Caco-2 (cell line): Measurements from ENCODE around the gene BRD1. TPM values are rescaled to one million over a fixed set of nuclear protein-coding genes. Genes with fewer than 3 reads are reported as not detected.

Source experiments
- BruUV-seq: library from RNA; stranded (reverse); fragments of 400-500 nt; replicated peaks from 2 replicates; lab custom pipeline; 2021; lab: Mats Ljungman, UMichigan
- CTCF ChIA-PET: fragments of 300-600 bp; sonication (Branson Sonifier 250); formaldehyde crosslinking; loops from one replicate; lab custom pipeline; 2022; ENCODE audit warnings: antibody characterized with exemption; lab: Charles Lee
- POLR2A ChIA-PET: fragments of 300-600 bp; sonication (Branson Sonifier 250); formaldehyde crosslinking; loops from one replicate; lab custom pipeline; 2022; ENCODE audit warnings: antibody characterized with exemption; lab: Charles Lee
- DNase-seq, 2 experiments: peaks; one replicate each; pipeline versions ENCODE4 v3.0.0 to v3.0.0-alpha.2; 2020 to 2022
- H3K27me3 ChIP-seq: replicated peaks from 2 replicates; pipeline ENCODE4 v1.6.0; 2011; ENCODE audit warnings: low read length; ENCODE audit not compliant: control insufficient read depth, insufficient read depth
- H3K36me3 ChIP-seq: 2 replicates; pipeline ENCODE4 v1.5.1; 2011; ENCODE audit warnings: low read length; ENCODE audit not compliant: control insufficient read depth, insufficient read depth
- H3K4me1 ChIP-seq: fragments of 250-450 bp; sonication (Bioruptor Pico); 2 replicates; pipeline ENCODE4 v1.5.1; 2020; ENCODE audit warnings: mild to moderate bottlenecking
- H3K4me3 ChIP-seq: 2 replicates; pipeline ENCODE4 v1.5.1; 2011; ENCODE audit warnings: low read depth, mild to moderate bottlenecking, control low read depth, low read length
- H3K9me3 ChIP-seq: fragments of 250-450 bp; sonication (Bioruptor Pico); 2 replicates; pipeline ENCODE4 v1.5.1; 2020; ENCODE audit warnings: mild to moderate bottlenecking, moderate library complexity
- H3K27ac Mint-ChIP-seq: one replicate; pipeline ENCODE4 v1.8.0; 2022; ENCODE audit warnings: mixed read lengths; ENCODE audit not compliant: unreplicated experiment
- H3K27me3 Mint-ChIP-seq: one replicate; pipeline ENCODE4 v1.8.0; 2022; ENCODE audit warnings: mixed read lengths; ENCODE audit not compliant: insufficient read depth, unreplicated experiment
- H3K36me3 Mint-ChIP-seq: one replicate; pipeline ENCODE4 v1.8.0; 2022; ENCODE audit warnings: mild to moderate bottlenecking, mixed read lengths; ENCODE audit not compliant: insufficient read depth, unreplicated experiment
- H3K4me1 Mint-ChIP-seq: one replicate; pipeline ENCODE4 v1.8.0; 2022; ENCODE audit warnings: low read depth, mixed read lengths; ENCODE audit not compliant: unreplicated experiment
- H3K4me3 Mint-ChIP-seq: one replicate; pipeline ENCODE4 v1.8.0; 2022; ENCODE audit warnings: mild to moderate bottlenecking, moderate library complexity, mixed read lengths; ENCODE audit not compliant: unreplicated experiment
- H3K9me3 Mint-ChIP-seq: one replicate; pipeline ENCODE4 v1.8.0; 2022; ENCODE audit warnings: mixed read lengths; ENCODE audit not compliant: unreplicated experiment
- CTCF ChIP-seq, 2 experiments: fragments of 200-600 bp in 1 of 2; IDR thresholded peaks; 1 replicate in 1 of 2; 2 replicates in 1 of 2; pipeline versions ENCODE4 v1.5.1 to v1.8.0; 2011 to 2022; ENCODE audit warnings: antibody characterized with exemption in 1 of 2, control low read depth in 1 of 2, inconsistent platforms in 1 of 2, low read depth in 1 of 2, low read length in 1 of 2, mild to moderate bottlenecking in 1 of 2, moderate library complexity in 1 of 2; ENCODE audit not compliant: insufficient read depth in 1 of 2, severe bottlenecking in 1 of 2, unreplicated experiment in 1 of 2
- intact Hi-C: fragments of 100-400 bp; cut with micrococcal nuclease; formaldehyde crosslinking; loops from one replicate; pipeline ENCODE4 v1.10.0; 2022; ENCODE audit not compliant: unreplicated experiment
- total RNA-seq: library from RNA; stranded (reverse); gene quantifications from 2 replicates; pipeline ENCODE4 v1.2.3, GENCODE V29; 2022

BRD1 gene
- total RNA-seq, 1 experiment from 2014 or later: 46.9 TPM

- peaks cover 3% of the 10 kb centered on the region; the same call in 1 of the 2 replicates for H3K4me1 ChIP-seq
- H3K4me3 Mint-ChIP-seq: no peak overlapping the region
- no peaks in the 10 kb centered on the region for H3K36me3 ChIP-seq
- H3K9me3 Mint-ChIP-seq: no peaks in the 10 kb centered on the region
- no peak for TF ChIP-seq CTCF (IDR thresholded peaks at IDR 0.05; ENCODE audit: insufficient read depth in 1 of 2, low read depth in 1 of 2, low read length in 1 of 2, severe bottlenecking in 1 of 2, unreplicated experiment in 1 of 2)
- no peak for DNase-seq
- H3K4me3 ChIP-seq: no peak overlapping the region
- ChIA-PET CTCF (no interaction called here), POLR2A (no interaction called here)
- no peaks in the 10 kb centered on the region for H3K27me3 Mint-ChIP-seq
- BruUV-seq: no TSS peak
- H3K36me3 Mint-ChIP-seq: no peaks in the 10 kb centered on the region
- no peaks in the 10 kb centered on the region for H3K27me3 ChIP-seq
- H3K9me3 ChIP-seq: no peaks in the 10 kb centered on the region
- H3K27ac Mint-ChIP-seq: no peak overlapping the region
- no peaks in the 10 kb centered on the region for H3K4me1 Mint-ChIP-seq
- intact Hi-C loops: no loop called here
Measured at GRCh38 chr22:49838771-49839717, 11.4 kb upstream of the BRD1 start.

GRCh38 chr22:49833340-49834007 is 5.8 kb upstream of the BRD1 start:
- ChIA-PET POLR2A (no interaction called here), CTCF (no interaction called here)
- Histone ChIP-seq H3K27me3 (no peaks in the 10 kb centered on the region), H3K36me3 (no peaks in the 10 kb centered on the region), H3K9me3 (no peaks in the 10 kb centered on the region), H3K4me1 (peaks cover 8% of the 10 kb centered on the region), H3K4me3 (no peak overlapping the region)
- BruUV-seq: no TSS peak
- Mint-ChIP-seq H3K4me3 (no peak overlapping the region), H3K4me1 (peaks cover 13% of the 10 kb centered on the region), H3K27ac (peak overlapping the region; percentile 66), H3K36me3 (peaks cover 7% of the 10 kb centered on the region), H3K9me3 (no peaks in the 10 kb centered on the region), H3K27me3 (no peaks in the 10 kb centered on the region)
- no peak for TF ChIP-seq CTCF (IDR thresholded peaks at IDR 0.05; ENCODE audit: insufficient read depth in 1 of 2, low read depth in 1 of 2, low read length in 1 of 2, severe bottlenecking in 1 of 2, unreplicated experiment in 1 of 2)
- DNase-seq: peak; percentile 66 to 68
- intact Hi-C loops: no loop called here

- no peak for TF ChIP-seq CTCF (IDR thresholded peaks at IDR 0.05; ENCODE audit: insufficient read depth in 1 of 2, low read depth in 1 of 2, low read length in 1 of 2, severe bottlenecking in 1 of 2, unreplicated experiment in 1 of 2)
- ChIA-PET CTCF (no interaction called here), POLR2A (no interaction called here)
- H3K9me3 Mint-ChIP-seq: no peaks in the 10 kb centered on the region
- Histone ChIP-seq H3K27me3 (no peaks in the 10 kb centered on the region), H3K9me3 (no peaks in the 10 kb centered on the region), H3K4me1 (peaks cover 20% of the 10 kb centered on the region), H3K4me3 (no peak overlapping the region), H3K36me3 (peaks cover 4% of the 10 kb centered on the region)
- H3K27me3 Mint-ChIP-seq: no peaks in the 10 kb centered on the region
- intact Hi-C loops: no loop called here
- DNase-seq: no peak
- BruUV-seq: no TSS peak
- H3K4me1 Mint-ChIP-seq: peaks cover 13% of the 10 kb centered on the region
- H3K36me3 Mint-ChIP-seq: peaks cover 27% of the 10 kb centered on the region
- no peak overlapping the region for H3K4me3 Mint-ChIP-seq
- H3K27ac Mint-ChIP-seq: no peak overlapping the region
Measured at GRCh38 chr22:49829044-49829853, 1.6 kb upstream of the BRD1 start.
